HG03342 (cell line): ENCODE data around the gene HENMT1.
A peak's percentile ranks its signal among the peaks of the same experiment; 100 is the strongest.
"Not testable (repeated sequence)": the region's sequence is repeated elsewhere in the genome, so short reads cannot be mapped to it uniquely, and the experiment has no call there.

Experiments used
- ATAC-seq: cut with Tn5 transposase; IDR thresholded peaks from one replicate; pipeline ENCODE4 v1.9.1; 2021; ENCODE audit warnings: mild to moderate bottlenecking, moderate library complexity; ENCODE audit not compliant: unreplicated experiment

The HENMT1 gene

GRCh38 chr1:108671143-108671542 lies 10.2 kb upstream of the HENMT1 start:
- ATAC-seq = no peak

- ATAC-seq = no peak
Measured at GRCh38 chr1:108670131-108670773, 9.4 kb upstream of the HENMT1 start.

GRCh38 chr1:108669679-108670078 lies 8.8 kb upstream of the HENMT1 start:
- ATAC-seq = no peak

GRCh38 chr1:108668777-108669176 lies 7.9 kb upstream of the HENMT1 start:
- no peak for ATAC-seq

GRCh38 chr1:108667422-108667821 lies 6.5 kb upstream of the HENMT1 start:
- ATAC-seq = not testable (repeated sequence)

- no peak for ATAC-seq
Measured at GRCh38 chr1:108665771-108666170, 4.9 kb upstream of the HENMT1 start.

- no peak for ATAC-seq
Measured at GRCh38 chr1:108665067-108665466, 4.2 kb upstream of the HENMT1 start.

GRCh38 chr1:108664481-108664880 lies 3.6 kb upstream of the HENMT1 start:
- ATAC-seq = no peak

- ATAC-seq = no peak
Measured at GRCh38 chr1:108663074-108663473, 2.2 kb upstream of the HENMT1 start.

GRCh38 chr1:108657356-108658080 lies 3.4 kb downstream of the HENMT1 start:
- ATAC-seq = no peak

GRCh38 chr1:108653431-108654105 lies 7.3 kb downstream of the HENMT1 start:
- no peak for ATAC-seq

GRCh38 chr1:108646648-108647269 lies 14.1 kb downstream of the HENMT1 start:
- peak; percentile 65 for ATAC-seq

- no peak for ATAC-seq
Measured at GRCh38 chr1:108646265-108646647, 14.6 kb downstream of the HENMT1 start.

- no peak for ATAC-seq
Measured at GRCh38 chr1:108645564-108646184, 15.2 kb downstream of the HENMT1 start.

- no peak for ATAC-seq
Measured at GRCh38 chr1:108644984-108645383, 15.9 kb downstream of the HENMT1 start.

- ATAC-seq = peak; percentile 59
Measured at GRCh38 chr1:108643492-108644335, 17.2 kb downstream of the HENMT1 start.

- not testable (repeated sequence) for ATAC-seq
Measured at GRCh38 chr1:108640863-108641262, 20.0 kb downstream of the HENMT1 start.

GRCh38 chr1:108639899-108640560 lies 20.9 kb downstream of the HENMT1 start:
- ATAC-seq = no peak

- ATAC-seq = no peak
Measured at GRCh38 chr1:108636876-108637275, 24.0 kb downstream of the HENMT1 start.

GRCh38 chr1:108634521-108634920 lies 26.4 kb downstream of the HENMT1 start:
- no peak for ATAC-seq
